Stomach smooth muscle (tissue), 2 donors: ENCODE results near the gene TRMT44.
"Not testable (repeated sequence)": the region's sequence is repeated elsewhere in the genome, so short reads cannot be mapped to it uniquely, and the experiment has no call there.

Source experiments
- H3K27ac ChIP-seq: one replicate; pipeline ENCODE4 v1.7.0; 2013; ENCODE audit warnings: mild to moderate bottlenecking, low read length, inconsistent platforms
- H3K27me3 ChIP-seq, 2 donors: one replicate each; pipeline ENCODE4 v1.7.0; 2013; ENCODE audit warnings: low read length in 2 of 2; ENCODE audit not compliant: insufficient read depth in 2 of 2, control insufficient read depth in 1 of 2
- H3K36me3 ChIP-seq, 2 donors: one replicate each; pipeline ENCODE4 v1.7.0; 2013; ENCODE audit warnings: low read length in 2 of 2; ENCODE audit not compliant: control insufficient read depth in 2 of 2, insufficient read depth in 2 of 2
- H3K4me1 ChIP-seq: one replicate; pipeline ENCODE4 v1.7.0; 2013; ENCODE audit warnings: low read length; ENCODE audit not compliant: control insufficient read depth, insufficient read depth
- H3K4me3 ChIP-seq, 2 donors: one replicate each; pipeline ENCODE4 v1.7.0; 2013; ENCODE audit warnings: low read length in 2 of 2
- H3K9ac ChIP-seq, 2 donors: one replicate each; pipeline ENCODE4 v1.7.0; 2013; ENCODE audit warnings: low read length in 2 of 2, mild to moderate bottlenecking in 1 of 2
- H3K9me3 ChIP-seq, 2 donors: one replicate each; pipeline ENCODE4 v1.7.0; 2013; ENCODE audit warnings: low read length in 2 of 2; ENCODE audit not compliant: control insufficient read depth in 2 of 2
- donor health status: healthy.
- donor health status: Pancreatic carcinoma.

TRMT44 gene

DNA sequence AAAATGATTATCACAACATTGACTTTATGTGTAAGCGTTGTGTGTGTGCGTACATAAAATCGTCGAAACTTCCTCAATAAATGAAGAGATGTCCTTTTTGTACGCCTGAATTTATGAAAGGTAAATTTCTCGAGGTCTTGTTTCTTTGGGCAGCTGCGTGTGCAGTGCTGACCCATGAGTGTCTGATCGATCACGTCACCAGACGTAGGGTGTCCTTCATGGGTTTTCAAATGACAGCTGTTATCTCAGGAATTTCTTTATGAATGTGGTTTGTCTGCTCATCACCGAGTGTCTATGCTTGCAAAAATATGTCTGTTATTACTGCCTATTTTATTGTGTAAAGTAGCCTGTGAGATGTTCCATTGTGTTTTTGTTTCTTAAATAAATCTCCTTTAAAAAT lies 71.9 kb downstream of the TRMT44 start:
- no peaks in the 10 kb centered on the region for H3K9me3 ChIP-seq
- no peak overlapping the region for H3K27ac ChIP-seq
- no peaks in the 10 kb centered on the region for H3K36me3 ChIP-seq
- peaks cover 2% of the 10 kb centered on the region for H3K4me1 ChIP-seq
- H3K9ac ChIP-seq, result no peak overlapping the region
- no peak overlapping the region for H3K4me3 ChIP-seq
- H3K27me3 ChIP-seq, result no peaks in the 10 kb centered on the region

DNA sequence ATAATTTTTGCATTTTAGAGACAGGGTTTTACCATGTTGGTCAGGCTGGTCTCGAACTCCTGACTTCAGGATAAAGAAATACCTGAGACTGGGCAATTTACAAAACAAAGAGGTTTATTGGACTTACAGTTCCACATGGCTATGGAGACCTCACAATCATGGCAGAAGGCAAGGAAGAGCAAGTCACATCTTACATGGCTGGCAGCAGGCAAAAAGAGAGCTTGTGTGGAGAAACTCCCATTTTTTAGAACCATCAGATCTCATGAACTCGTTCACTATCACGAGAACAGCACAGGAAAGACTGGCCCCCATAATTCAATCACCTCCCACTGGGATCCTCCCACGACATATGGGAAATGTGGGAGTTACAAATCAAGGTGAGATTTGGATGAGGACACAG lies 72.5 kb downstream of the TRMT44 start:
- H3K4me3 ChIP-seq, H3K27me3 ChIP-seq, H3K27ac ChIP-seq, H3K36me3 ChIP-seq, H3K9me3 ChIP-seq, H3K9ac ChIP-seq, H3K4me1 ChIP-seq: not testable (repeated sequence)

DNA sequence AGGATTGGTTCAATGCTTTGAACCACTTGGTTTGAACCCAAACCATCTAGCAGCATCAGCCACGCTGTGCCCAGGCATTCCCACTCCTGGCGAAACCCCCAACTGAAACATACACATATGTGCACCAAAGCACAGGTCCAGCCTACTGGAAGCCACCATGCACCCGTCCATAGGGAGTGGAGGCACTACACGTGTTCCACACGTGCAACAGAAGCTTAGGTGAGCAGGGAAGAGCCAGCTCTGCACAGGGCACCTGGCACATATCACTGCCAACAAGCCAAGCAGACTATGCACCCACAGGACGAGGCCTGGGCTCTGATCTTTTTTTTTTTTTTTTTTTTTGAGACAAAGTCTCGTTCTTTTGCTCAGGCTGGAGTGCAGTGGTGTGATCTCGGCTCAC lies 73.4 kb downstream of the TRMT44 start:
- H3K4me3 ChIP-seq, result no peak overlapping the region
- no peaks in the 10 kb centered on the region for H3K36me3 ChIP-seq
- no peak overlapping the region for H3K9ac ChIP-seq
- H3K9me3 ChIP-seq, result no peaks in the 10 kb centered on the region
- no peak overlapping the region for H3K27ac ChIP-seq
- H3K4me1 ChIP-seq, result no peaks in the 10 kb centered on the region
- no peaks in the 10 kb centered on the region for H3K27me3 ChIP-seq

DNA sequence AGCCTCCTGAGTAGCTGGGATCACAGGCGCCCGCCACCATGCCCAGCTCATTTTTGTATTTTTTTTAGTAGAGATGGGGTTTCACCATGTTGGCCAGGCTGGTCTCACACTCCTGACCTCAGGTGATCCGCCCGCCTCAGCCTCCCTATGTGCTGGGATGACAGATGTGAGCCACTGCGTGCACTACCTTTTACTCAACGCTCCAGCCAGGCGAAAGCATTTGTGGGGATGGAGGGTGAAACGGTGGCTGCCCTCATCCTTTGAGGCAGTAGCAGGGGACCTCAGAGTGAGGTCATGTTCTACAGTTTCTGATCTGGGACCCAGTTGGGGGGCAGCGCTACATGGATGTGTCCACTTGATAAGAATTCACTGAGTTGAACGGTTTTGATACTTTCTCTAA lies 73.8 kb downstream of the TRMT44 start:
- no peaks in the 10 kb centered on the region for H3K27me3 ChIP-seq
- H3K4me1 ChIP-seq, result no peaks in the 10 kb centered on the region
- H3K27ac ChIP-seq, result no peak overlapping the region
- H3K36me3 ChIP-seq, result no peaks in the 10 kb centered on the region
- no peak overlapping the region for H3K9ac ChIP-seq
- H3K9me3 ChIP-seq, result no peaks in the 10 kb centered on the region
- H3K4me3 ChIP-seq, result no peak overlapping the region

GRCh38 chr4:8515316-8516060 lies 74.9 kb downstream of the TRMT44 start:
- Histone ChIP-seq H3K27me3 (no peaks in the 10 kb centered on the region), H3K27ac (no peak overlapping the region)

DNA sequence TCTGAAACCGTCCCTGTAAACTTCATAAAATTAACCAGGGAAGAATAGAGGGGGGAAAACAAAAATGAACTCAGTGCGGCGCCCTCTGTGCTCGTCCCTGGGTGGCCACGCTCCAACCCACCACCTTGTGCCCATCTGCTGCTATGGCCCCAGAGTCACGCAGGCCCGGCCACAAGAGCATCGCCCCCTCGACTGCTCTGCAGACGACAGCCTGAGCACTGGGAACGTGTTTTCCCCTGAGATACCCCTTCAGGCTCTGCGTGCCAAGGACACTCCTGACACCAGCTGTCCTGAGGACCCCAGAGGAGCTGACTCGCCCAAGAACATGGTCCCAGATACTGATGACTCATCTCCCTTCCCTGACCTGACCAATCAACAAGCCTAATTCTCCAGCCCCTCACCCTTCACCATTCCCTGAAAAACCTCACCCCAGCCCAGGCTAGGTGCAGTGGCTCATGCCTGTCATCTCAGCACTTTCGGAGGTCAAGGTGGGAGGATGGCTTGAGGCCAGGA lies 75.5 kb downstream of the TRMT44 start:
- H3K36me3 ChIP-seq, result no peaks in the 10 kb centered on the region
- no peak overlapping the region for H3K4me3 ChIP-seq
- H3K4me1 ChIP-seq, result no peaks in the 10 kb centered on the region
- peaks cover 0 to 5% of the 10 kb centered on the region in 2 donors for H3K9me3 ChIP-seq
- H3K27me3 ChIP-seq, result no peaks in the 10 kb centered on the region
- H3K9ac ChIP-seq, result no peak overlapping the region
- H3K27ac ChIP-seq, result no peak overlapping the region

More at GRCh38 chr4:8515316-8516060, 74.9 kb downstream of the TRMT44 start:
- H3K4me3 ChIP-seq, result no peak overlapping the region
- H3K36me3 ChIP-seq, result no peaks in the 10 kb centered on the region
- H3K4me1 ChIP-seq, result no peaks in the 10 kb centered on the region
- H3K9ac ChIP-seq, result no peak overlapping the region
- H3K9me3 ChIP-seq, result peaks cover 0 to 5% of the 10 kb centered on the region in 2 donors

DNA sequence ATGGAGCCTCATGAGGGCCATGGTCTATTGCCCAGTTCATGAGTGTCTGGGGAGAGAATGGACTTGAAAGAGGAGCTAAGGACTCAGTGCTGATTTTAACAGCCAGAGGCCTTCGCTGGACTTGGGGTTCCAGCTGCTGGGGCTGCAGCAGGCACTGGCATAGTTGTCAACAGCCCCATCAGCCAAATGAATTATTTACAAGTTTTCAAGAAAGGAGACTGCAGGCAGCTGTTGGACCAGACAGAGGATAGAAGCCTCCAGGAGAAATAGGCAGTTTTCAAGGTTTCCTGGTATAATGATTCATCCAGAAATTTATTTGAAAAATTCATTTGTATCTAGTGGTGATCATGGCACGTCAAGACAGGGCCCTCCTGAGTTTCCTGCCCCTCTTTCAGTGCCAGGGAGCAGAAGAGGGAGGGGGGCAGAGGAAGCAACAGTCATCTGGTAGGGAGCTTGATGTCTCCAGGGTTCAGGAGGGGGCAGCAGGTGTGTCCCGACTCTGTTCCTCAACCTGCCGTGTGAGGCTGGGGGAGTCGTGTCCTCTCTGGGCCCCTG lies 76.5 kb downstream of the TRMT44 start:
- Histone ChIP-seq H3K27me3 (no peaks in the 10 kb centered on the region), H3K4me1 (no peaks in the 10 kb centered on the region), H3K27ac (no peak overlapping the region), H3K36me3 (no peaks in the 10 kb centered on the region), H3K9ac (no peak overlapping the region), H3K9me3 (peaks cover 4 to 5% of the 10 kb centered on the region in 2 donors), H3K4me3 (no peak overlapping the region)

- H3K4me3 ChIP-seq, result no peak overlapping the region
- H3K9ac ChIP-seq, result no peak overlapping the region
- H3K4me1 ChIP-seq, result no peaks in the 10 kb centered on the region
- H3K27ac ChIP-seq, result no peak overlapping the region
- no peaks in the 10 kb centered on the region for H3K27me3 ChIP-seq
- H3K36me3 ChIP-seq, result no peaks in the 10 kb centered on the region
- H3K9me3 ChIP-seq, result peaks cover 5% of the 10 kb centered on the region in 2 donors
Measured at GRCh38 chr4:8517946-8518345, 77.4 kb downstream of the TRMT44 start.

DNA sequence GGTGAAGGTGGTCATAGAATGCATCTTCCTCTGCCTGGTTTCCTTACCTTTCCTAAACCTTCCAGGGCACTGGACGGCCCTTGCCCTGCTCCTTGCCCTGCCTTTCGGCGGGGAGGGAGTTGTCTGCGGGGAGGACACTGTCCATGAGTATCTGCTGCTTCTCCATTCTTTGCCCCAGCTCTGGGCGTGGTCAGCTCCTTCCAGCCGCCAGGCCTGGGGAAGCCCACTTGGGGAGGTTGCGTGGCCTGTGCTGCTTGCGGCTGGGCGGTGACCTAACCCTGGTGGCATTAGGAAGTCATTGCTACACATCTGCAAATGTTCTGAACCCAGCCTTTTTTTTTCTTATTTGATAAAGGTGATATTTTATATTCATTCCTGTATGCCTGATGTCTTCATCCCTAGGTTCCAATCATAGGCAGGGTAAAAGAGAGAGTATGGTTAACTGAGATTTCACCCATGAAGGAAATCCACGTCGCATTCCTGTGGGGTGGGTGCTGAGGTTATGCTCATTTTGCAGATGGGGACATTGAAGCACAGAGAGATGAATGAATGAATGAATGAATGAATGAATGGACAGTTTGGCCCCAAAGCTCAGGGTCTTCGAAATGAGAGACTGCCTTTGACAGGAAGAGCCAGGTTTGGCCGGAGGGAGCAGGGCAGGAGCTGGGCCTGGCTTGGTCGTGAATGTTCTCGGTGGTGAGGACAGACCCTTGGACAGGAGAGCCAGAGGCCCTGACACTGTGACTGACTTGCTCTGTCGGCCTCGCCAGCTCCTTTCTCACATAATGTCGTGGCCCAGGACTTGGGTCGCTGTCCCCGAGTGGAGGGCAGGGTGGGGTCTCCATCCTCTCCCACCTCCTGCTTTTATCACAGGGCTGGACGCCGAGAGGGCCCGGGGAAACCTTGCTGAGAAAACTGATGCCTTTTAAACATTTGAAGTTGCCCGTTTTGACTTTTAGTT lies 81.9 kb downstream of the TRMT44 start:
- Histone ChIP-seq H3K36me3 (no peaks in the 10 kb centered on the region), H3K27me3 (no peaks in the 10 kb centered on the region), H3K27ac (no peak overlapping the region), H3K9me3 (peaks cover 5% of the 10 kb centered on the region in 2 donors), H3K4me3 (no peak overlapping the region), H3K9ac (no peak overlapping the region), H3K4me1 (no peaks in the 10 kb centered on the region)

DNA sequence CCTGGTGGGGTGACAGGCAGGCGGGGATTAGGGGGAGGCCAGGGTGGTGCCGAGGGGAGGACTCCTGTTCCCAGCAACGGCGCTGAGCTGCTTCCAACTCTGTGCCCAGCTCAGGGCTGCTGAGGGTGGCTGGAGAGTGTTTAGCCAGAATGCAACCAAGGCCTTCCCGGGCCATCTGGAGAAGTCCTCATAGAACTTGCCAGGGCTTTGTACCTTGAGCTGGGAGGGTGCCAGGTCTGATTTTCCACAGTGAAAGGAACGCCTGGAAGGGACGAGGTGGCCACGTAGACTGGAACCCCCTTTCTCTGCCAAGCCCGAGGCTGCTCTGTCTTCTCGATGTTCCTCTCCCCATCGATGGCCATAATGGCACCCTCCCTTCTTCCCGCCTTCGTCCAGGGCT lies 82.6 kb downstream of the TRMT44 start:
- no peaks in the 10 kb centered on the region for H3K27me3 ChIP-seq
- H3K9me3 ChIP-seq, result peaks cover 5% of the 10 kb centered on the region in 2 donors
- H3K4me3 ChIP-seq, result no peak overlapping the region
- no peak overlapping the region for H3K9ac ChIP-seq
- no peaks in the 10 kb centered on the region for H3K36me3 ChIP-seq
- no peak overlapping the region for H3K27ac ChIP-seq
- H3K4me1 ChIP-seq, result no peaks in the 10 kb centered on the region
